ENCODE results near the gene MLYCD. TPM values are rescaled to one million over a fixed set of nuclear protein-coding genes. Genes with fewer than 3 reads are reported as not detected.

MLYCD gene
- total and polyA plus RNA-seq, 2 donors (not counting 1 experiment from before 2014, with no cell fraction given): 2.3 to 17.1 TPM

GRCh38 chr16:83899272-83899897 is 470 bp downstream of the MLYCD start:
- ChIA-PET CTCF (interaction anchor here (0.7 to 1.8 kb wide), 4 partner anchors 13 to 75 kb away, joined by 3 to 6 read pairs (median 3); no protein-coding TSS in a partner anchor), POLR2A (interaction anchor here (1.1 to 1.6 kb wide), 2 partner anchors 56 to 91 kb away, joined by 4 to 7 read pairs; partner anchors contain the start of gene HSBP1)
- H2AFZ ChIP-seq (ENCODE audit: insufficient read depth, low read depth, low read length, poor library complexity, severe bottlenecking): peak overlapping the region; percentile 79
- H3K27me3 ChIP-seq (replicated peaks in 1 of 4; ENCODE audit: control extremely low read depth in 1 of 4, control insufficient read depth in 3 of 4, insufficient read depth in 4 of 4, low read length in 3 of 4): no peaks in the 10 kb centered on the region
- TF ChIP-seq CTCF (IDR thresholded peaks at IDR 0.05): no peak
- TF ChIP-seq EZH2 (IDR thresholded peaks at IDR 0.05; ENCODE audit: borderline replicate concordance, insufficient read depth, low read depth, low read length, poor library complexity, severe bottlenecking): no peak
- H3K9me3 ChIP-seq (ENCODE audit: control extremely low read depth in 1 of 3, control insufficient read depth in 2 of 3, insufficient read depth in 1 of 3, low read length in 2 of 3): no peaks in the 10 kb centered on the region
- peak overlapping the region; percentile 13 to 79 (median 66) for H3K4me3 ChIP-seq (ENCODE audit: control extremely low read depth in 1 of 5, extremely low read depth in 1 of 5, insufficient read depth in 1 of 5, low read depth in 2 of 5, low read length in 4 of 5)
- H3K27ac ChIP-seq (ENCODE audit: low read length in 2 of 2): peak overlapping the region in 1 of 2 donors; percentile 58
- DNase-seq (peak; percentile 65), ATAC-seq (ENCODE audit: low read depth) (peak; percentile 48)
- intact Hi-C loops (cut with micrococcal nuclease): loop anchor here (1.0 to 5.0 kb wide), 6 partner anchors 56 to 1218 kb away; partner anchors contain the start of genes DNAAF1, HSBP1, HSDL1 and TAF1C
- peaks cover 19 to 20% of the 10 kb centered on the region in 2 donors for H3K4me1 ChIP-seq (ENCODE audit: control insufficient read depth in 2 of 2, insufficient read depth in 2 of 2, low read length in 2 of 2)
- under 1% methylated on average over 70 of the region's 73 CpGs for WGBS (ENCODE audit: insufficient coverage)
- peaks cover 45% of the 10 kb centered on the region for H4K20me1 ChIP-seq (ENCODE audit: control insufficient read depth, insufficient read depth, low read length, poor library complexity, severe bottlenecking)
- peaks cover 10% of the 10 kb centered on the region for H3K27me3 Mint-ChIP-seq
- peaks cover 30% of the 10 kb centered on the region for H3K4me1 Mint-ChIP-seq
- H3K9me3 Mint-ChIP-seq (ENCODE audit: insufficient read depth): no peaks in the 10 kb centered on the region
- H3K4me2 ChIP-seq (replicated peaks; ENCODE audit: low read depth, low read length, poor library complexity, severe bottlenecking): peak overlapping the region; percentile 80
- H3K36me3 ChIP-seq (replicated peaks in 1 of 2; ENCODE audit: control extremely low read depth in 1 of 2, control insufficient read depth in 1 of 2, extremely low read depth in 1 of 2, insufficient read depth in 2 of 2, low read length in 1 of 2): peaks cover 0 to 6% of the 10 kb centered on the region in 2 experiments
- peak overlapping the region; percentile 75 for H3K9ac ChIP-seq (ENCODE audit: low read length)
- H3K79me2 ChIP-seq (ENCODE audit: control insufficient read depth, insufficient read depth, low read length): peaks cover 52% of the 10 kb centered on the region
- H3K4me3 Mint-ChIP-seq: peak overlapping the region; percentile 91
- peak overlapping the region; percentile 72 for H3K27ac Mint-ChIP-seq

- CTCF ChIA-PET: interaction anchor here (0.9 to 1.8 kb wide), 3 partner anchors 13 to 73 kb away, joined by 3 to 6 read pairs (median 4); no protein-coding TSS in a partner anchor
- peaks cover 56% of the 10 kb centered on the region for H3K79me2 ChIP-seq (ENCODE audit: control insufficient read depth, insufficient read depth, low read length)
- no peak overlapping the region for H3K27ac ChIP-seq (ENCODE audit: low read length in 2 of 2)
- peaks cover 51% of the 10 kb centered on the region for H4K20me1 ChIP-seq (ENCODE audit: control insufficient read depth, insufficient read depth, low read length, poor library complexity, severe bottlenecking)
- Mint-ChIP-seq H3K27ac (peak overlapping the region; percentile 72), H3K4me3 (peak overlapping the region; percentile 91), H3K27me3 (peaks cover 7% of the 10 kb centered on the region), H3K9me3 (ENCODE audit: insufficient read depth) (no peaks in the 10 kb centered on the region), H3K4me1 (peaks cover 30% of the 10 kb centered on the region)
- H3K36me3 ChIP-seq (replicated peaks in 1 of 2; ENCODE audit: control extremely low read depth in 1 of 2, control insufficient read depth in 1 of 2, extremely low read depth in 1 of 2, insufficient read depth in 2 of 2, low read length in 1 of 2): peaks cover 0 to 6% of the 10 kb centered on the region in 2 experiments
- no peak for ATAC-seq (ENCODE audit: low read depth)
- no peaks in the 10 kb centered on the region for H3K27me3 ChIP-seq (replicated peaks in 1 of 4; ENCODE audit: control extremely low read depth in 1 of 4, control insufficient read depth in 3 of 4, insufficient read depth in 4 of 4, low read length in 3 of 4)
- DNase-seq: no peak
- H3K9ac ChIP-seq (ENCODE audit: low read length): peak overlapping the region; percentile 75
- peaks cover 19 to 20% of the 10 kb centered on the region in 2 donors for H3K4me1 ChIP-seq (ENCODE audit: control insufficient read depth in 2 of 2, insufficient read depth in 2 of 2, low read length in 2 of 2)
- intact Hi-C loops (cut with micrococcal nuclease): loop anchor here (1.0 to 5.0 kb wide), 6 partner anchors 57 to 1217 kb away; partner anchors contain the start of genes DNAAF1, HSBP1, HSDL1 and TAF1C
- POLR2A ChIA-PET: interaction anchor here (0.7 to 1.6 kb wide), 3 partner anchors 57 to 92 kb away, joined by 3 to 7 read pairs (median 4); partner anchors contain the start of gene HSBP1
- H3K4me2 ChIP-seq (replicated peaks; ENCODE audit: low read depth, low read length, poor library complexity, severe bottlenecking): peak overlapping the region; percentile 80
- H2AFZ ChIP-seq (ENCODE audit: insufficient read depth, low read depth, low read length, poor library complexity, severe bottlenecking): peak overlapping the region; percentile 79
- TF ChIP-seq CTCF (IDR thresholded peaks at IDR 0.05): no peak
- no peak for TF ChIP-seq EZH2 (IDR thresholded peaks at IDR 0.05; ENCODE audit: borderline replicate concordance, insufficient read depth, low read depth, low read length, poor library complexity, severe bottlenecking)
- no CpG with 5 or more reads among the region's 3 CpGs for WGBS (ENCODE audit: insufficient coverage)
- H3K4me3 ChIP-seq (ENCODE audit: control extremely low read depth in 1 of 5, extremely low read depth in 1 of 5, insufficient read depth in 1 of 5, low read depth in 2 of 5, low read length in 4 of 5): peak overlapping the region; percentile 13 to 79 (median 66)
- no peaks in the 10 kb centered on the region for H3K9me3 ChIP-seq (ENCODE audit: control extremely low read depth in 1 of 3, control insufficient read depth in 2 of 3, insufficient read depth in 1 of 3, low read length in 2 of 3)
Observed at GRCh38 chr16:83899978-83900377, 1.1 kb downstream of the MLYCD start.

Measured in B cell (primary cell).